Islet of Langerhans (tissue), 1 donor: ENCODE data around the gene MYH14.
"Not testable (repeated sequence)": the region's sequence is repeated elsewhere in the genome, so short reads cannot be mapped to it uniquely, and the experiment has no call there.

Experiments used
- FAIRE-seq: peaks from one replicate; lab custom pipeline; 2011; peaks lifted over from hg19 to GRCh38; lab: Jason Lieb, UNC

Gene MYH14

GRCh38 chr19:50226536-50226935 is 23.1 kb downstream of the MYH14 start:
- no peak for FAIRE-seq

- not testable (repeated sequence) for FAIRE-seq
Measured at GRCh38 chr19:50228153-50228552, 24.7 kb downstream of the MYH14 start.

- FAIRE-seq: no peak
Measured at GRCh38 chr19:50230379-50231351, 27.2 kb downstream of the MYH14 start.

- FAIRE-seq: not testable (repeated sequence)
Measured at GRCh38 chr19:50231417-50231816, 28.0 kb downstream of the MYH14 start.

- no peak for FAIRE-seq
Measured at GRCh38 chr19:50231821-50232220, 28.4 kb downstream of the MYH14 start.

GRCh38 chr19:50232600-50232999 is 29.2 kb downstream of the MYH14 start:
- no peak for FAIRE-seq

- FAIRE-seq: no peak
Measured at GRCh38 chr19:50233308-50233910, 30.0 kb downstream of the MYH14 start.

- not testable (repeated sequence) for FAIRE-seq
Measured at GRCh38 chr19:50237493-50237892, 34.1 kb downstream of the MYH14 start.

- FAIRE-seq: no peak
Measured at GRCh38 chr19:50238043-50238442, 34.6 kb downstream of the MYH14 start.

GRCh38 chr19:50239921-50240590 is 36.6 kb downstream of the MYH14 start:
- FAIRE-seq: no peak

GRCh38 chr19:50242581-50242980 is 39.2 kb downstream of the MYH14 start:
- FAIRE-seq: no peak

- no peak for FAIRE-seq
Measured at GRCh38 chr19:50244695-50245094, 41.3 kb downstream of the MYH14 start.

GRCh38 chr19:50248413-50248812 is 45.0 kb downstream of the MYH14 start:
- no peak for FAIRE-seq

- FAIRE-seq: no peak
Measured at GRCh38 chr19:50248826-50249225, 45.4 kb downstream of the MYH14 start.

GRCh38 chr19:50249636-50250035 is 46.2 kb downstream of the MYH14 start:
- FAIRE-seq: no peak

- FAIRE-seq: no peak
Measured at GRCh38 chr19:50250450-50251136, 47.2 kb downstream of the MYH14 start.

- no peak for FAIRE-seq
Measured at GRCh38 chr19:50252111-50252886, 48.9 kb downstream of the MYH14 start.

- FAIRE-seq: no peak
Measured at GRCh38 chr19:50252887-50253268, 49.5 kb downstream of the MYH14 start.

- FAIRE-seq: no peak
Measured at GRCh38 chr19:50255115-50255514, 51.7 kb downstream of the MYH14 start.

- no peak for FAIRE-seq
Measured at GRCh38 chr19:50257141-50257540, 53.7 kb downstream of the MYH14 start.

- FAIRE-seq: no peak
Measured at GRCh38 chr19:50258918-50259372, 55.5 kb downstream of the MYH14 start.
